T-helper 1 cell treated with Interleukin-12 subunit alpha and Interleukin-12 subunit beta and Interleukin-4 antibody, amounts not matched to agents 30 ng/mL and 1 ng/mL, for 36 hours (primary cell): ENCODE results near the gene SFRP4. TPM values are rescaled to one million over a fixed set of nuclear protein-coding genes. Genes with fewer than 3 reads are reported as not detected.
"Not testable (repeated sequence)": the region's sequence is repeated elsewhere in the genome, so short reads cannot be mapped to it uniquely, and the experiment has no call there.

Experiments used
- intact Hi-C: fragments of 100-400 bp; cut with micrococcal nuclease; formaldehyde crosslinking; loops from one replicate; pipeline ENCODE4 v1.15.1; 2024
- total RNA-seq: library from RNA; stranded (reverse); gene quantifications from 2 replicates; pipeline ENCODE4 v1.2.3, GENCODE V29; 2022

The SFRP4 gene
- not detected in 2 replicates for total RNA-seq

DNA sequence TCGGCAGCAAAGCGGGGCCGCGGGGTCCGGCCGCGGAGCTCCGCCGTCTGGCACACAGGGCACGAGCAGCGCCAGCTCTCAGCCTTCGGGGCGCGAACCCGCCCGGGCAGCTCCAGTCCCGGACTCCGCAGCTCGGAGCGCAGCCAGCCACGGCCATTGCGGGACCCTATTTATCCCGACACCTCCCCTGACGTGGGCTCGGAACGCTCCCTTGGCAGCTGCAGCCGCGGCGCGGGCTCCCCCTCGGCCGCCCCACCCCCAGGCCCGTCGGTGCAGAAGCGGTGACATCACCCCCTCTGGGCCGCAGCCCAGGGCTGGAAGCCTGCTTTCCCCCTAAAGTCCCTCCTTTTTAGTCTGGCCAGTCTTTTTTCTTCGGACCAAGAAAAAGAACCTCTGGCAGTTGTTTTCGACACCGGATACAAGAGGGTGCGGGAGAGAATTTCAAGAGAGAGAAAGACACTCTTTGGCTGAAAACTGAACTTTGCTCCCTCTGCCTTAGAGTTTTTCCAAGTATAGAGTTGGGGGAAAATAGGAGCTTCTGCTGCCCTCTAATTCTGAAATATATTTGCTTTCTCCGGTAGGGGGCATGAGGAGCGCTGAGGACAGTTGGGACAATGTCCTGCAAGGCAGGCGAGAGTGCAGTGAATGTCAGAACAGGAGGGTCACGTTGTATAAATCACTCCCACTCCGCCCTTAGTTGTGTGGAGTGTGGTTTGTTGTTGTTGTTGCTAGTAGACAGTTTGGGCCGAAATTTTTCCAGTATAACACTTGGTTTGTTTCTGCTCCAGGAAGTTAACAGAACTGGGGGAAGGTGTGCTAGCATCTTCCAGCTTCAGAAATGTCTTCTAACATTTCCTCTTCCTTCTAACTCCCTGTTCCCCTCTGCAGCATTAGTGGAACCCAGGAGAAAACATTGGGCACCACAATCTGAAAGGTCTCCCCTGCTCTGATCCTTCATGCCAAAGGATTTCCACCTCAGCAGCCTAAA is at the start of gene SFRP4:
Gene SFRP4 (minus strand): TSS at position 145 of the 988 bp plus-strand sequence. CDS start 280 bp downstream, outside the sequence.
- intact Hi-C loops = loop anchor here (5.0 kb wide), 1 partner anchor 305 kb away; no protein-coding TSS in a partner anchor

DNA sequence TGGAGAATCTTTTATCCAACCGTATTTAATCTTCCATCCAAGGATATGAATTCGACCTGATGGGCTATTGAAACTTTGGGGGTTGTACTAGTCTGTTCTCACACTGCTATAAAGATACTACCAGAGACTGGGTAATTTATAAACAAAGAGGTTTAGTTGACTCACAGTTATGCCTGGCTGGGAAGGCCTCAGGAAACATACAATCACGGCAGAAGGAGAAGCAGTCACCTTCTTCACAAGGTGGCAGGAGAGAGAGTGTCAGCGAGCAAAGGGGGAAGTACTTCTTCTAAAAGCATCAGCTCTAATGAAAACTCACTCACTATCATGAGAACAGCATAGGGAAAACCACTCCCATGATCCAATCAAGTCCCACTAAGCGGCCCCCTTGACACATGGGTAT is 47.6 kb upstream of the SFRP4 start:
- intact Hi-C loops = no loop called here

DNA sequence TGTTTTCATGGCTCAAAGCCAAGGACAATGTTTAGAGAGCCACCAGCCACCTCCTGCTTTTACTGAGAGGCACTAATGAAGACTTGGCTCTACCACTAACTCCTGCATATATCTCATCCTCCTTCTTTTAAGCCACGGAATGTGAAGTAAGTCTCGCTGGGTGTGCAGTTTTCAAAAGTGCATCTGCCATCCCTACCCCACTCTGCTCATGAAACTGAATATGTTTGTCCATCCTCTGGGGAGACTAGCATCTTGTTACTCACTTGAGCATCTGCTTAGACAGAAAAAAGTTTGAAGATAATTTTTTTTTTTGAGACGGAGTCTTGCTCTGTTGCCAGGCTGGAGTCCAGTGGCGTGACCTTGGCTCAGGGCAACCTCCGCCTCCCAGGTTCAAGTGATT is 44.6 kb upstream of the SFRP4 start:
- intact Hi-C loops = no loop called here

DNA sequence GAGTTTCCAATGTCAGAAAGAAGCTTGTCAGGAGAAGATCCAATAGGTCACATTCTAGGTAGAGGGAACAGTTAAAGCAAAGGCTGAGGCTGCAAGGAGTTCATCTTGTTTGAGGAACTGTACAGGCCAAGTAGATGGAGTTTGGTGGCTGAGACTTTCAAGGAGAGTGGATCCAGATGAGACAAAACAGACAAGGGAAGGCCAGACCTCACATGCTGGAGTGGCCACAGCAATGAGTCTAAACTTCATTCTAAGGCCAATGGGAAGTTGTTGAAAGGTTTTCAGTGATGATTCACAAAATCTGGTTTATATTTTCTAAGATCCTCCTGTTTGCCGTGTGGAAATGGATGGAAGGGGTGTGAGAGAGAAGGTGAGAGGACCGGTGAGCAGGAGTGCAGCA is 43.9 kb upstream of the SFRP4 start:
- intact Hi-C loops = no loop called here

DNA sequence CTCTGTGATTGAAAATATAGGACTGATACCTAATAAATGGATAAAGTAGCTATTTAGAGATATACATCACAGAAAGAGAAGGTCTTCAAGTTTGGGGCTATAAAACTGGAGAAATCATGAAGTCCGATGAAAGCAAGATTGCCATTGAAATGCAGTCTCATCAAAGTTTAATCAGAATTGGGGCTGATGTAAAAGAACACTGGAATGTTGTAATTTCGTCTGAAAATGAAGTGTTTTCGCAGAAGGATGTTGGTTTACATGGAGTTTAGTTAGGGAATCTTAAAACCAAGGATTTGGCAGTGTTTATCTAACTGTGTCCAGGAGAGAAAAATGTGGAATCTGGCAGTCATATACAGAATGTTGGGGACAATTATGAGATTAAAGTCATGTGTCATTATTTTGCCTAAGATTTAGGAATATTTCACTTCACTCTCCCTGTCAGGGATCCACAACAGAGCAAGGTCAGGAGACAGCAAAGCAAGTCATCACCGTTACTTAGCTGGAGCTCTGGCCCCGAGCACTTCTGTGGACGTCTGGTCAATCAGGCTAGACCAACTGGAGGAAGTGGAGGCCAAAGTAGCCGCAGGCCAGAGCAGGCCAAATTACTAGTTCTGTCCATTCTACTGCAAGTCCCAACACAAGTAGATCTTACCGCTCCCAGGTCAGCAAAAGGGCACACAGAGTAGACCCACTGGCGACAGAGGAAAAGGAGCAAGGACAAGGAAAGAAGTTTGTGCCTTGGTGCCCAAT is 40.8 kb upstream of the SFRP4 start:
- intact Hi-C loops = no loop called here

DNA sequence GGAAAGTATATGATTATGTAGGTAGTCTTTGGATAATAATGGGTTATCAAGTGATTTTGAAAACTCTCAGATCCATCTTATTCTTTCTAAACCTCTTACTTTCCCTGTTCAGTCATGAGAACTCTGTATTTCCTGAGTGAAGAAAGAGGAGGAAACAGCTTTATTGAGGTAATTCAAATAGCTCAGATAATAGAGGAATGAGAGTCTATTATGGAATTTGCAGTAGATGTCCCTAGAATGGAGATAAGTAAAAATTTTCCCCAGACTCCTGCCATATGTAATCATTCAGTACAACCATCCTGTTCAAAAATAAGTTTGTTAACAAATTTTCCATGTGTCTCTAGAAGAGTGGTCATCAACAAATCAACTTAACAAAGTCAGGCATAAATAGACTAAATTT is 40.2 kb upstream of the SFRP4 start:
- intact Hi-C loops = no loop called here

DNA sequence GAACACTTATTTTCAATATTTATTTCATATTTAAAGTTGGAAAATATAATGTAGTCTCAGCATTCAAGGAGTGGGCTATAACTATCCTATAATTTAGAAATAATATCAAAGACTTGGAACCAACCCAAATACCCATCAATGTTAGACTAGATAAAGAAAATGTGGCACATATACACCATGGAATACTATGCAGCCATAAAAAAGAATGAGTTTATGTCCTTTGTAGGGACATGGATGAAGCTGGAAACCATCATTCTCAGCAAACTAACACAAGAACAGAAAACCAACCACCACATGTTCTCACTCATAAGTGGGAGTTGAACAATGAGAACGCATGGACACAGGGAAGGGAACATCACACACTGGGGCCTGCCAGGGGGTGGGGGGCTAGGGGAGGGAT is 37.6 kb upstream of the SFRP4 start:
- intact Hi-C loops = not testable (repeated sequence)

DNA sequence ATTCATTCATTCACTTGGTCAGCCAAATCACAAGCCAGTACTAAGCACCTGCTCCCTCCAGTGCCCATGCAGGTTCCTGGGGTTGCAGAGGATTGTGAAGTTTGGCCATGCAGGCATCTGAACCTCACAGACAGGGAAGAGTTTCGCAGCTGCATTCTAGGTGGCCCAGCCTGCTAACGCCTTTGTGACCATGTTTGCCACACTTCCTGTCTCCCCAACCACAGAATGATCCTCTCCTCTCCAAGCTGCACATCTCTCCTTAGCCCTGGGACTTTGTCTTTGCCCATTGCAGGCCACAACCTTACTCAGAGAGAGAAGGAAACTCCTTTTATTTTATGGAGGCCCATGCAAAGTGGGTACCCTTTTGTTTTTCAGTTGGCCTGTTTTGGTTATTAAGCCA is 35.6 kb upstream of the SFRP4 start:
- intact Hi-C loops = no loop called here

DNA sequence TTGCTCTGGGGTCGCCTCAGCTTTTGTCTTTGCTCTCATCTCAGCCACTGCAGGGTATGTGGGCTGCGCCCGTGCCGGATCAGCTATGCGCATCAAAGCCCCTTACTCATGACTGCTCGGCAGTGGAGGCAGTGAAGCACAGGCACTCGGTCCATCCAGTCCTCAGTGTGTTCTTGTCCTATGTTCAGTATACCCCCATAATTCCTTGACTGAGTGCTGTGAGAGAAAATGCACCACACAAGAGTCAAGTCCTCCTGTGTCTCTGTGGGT is 31.3 kb upstream of the SFRP4 start:
- intact Hi-C loops = no loop called here

DNA sequence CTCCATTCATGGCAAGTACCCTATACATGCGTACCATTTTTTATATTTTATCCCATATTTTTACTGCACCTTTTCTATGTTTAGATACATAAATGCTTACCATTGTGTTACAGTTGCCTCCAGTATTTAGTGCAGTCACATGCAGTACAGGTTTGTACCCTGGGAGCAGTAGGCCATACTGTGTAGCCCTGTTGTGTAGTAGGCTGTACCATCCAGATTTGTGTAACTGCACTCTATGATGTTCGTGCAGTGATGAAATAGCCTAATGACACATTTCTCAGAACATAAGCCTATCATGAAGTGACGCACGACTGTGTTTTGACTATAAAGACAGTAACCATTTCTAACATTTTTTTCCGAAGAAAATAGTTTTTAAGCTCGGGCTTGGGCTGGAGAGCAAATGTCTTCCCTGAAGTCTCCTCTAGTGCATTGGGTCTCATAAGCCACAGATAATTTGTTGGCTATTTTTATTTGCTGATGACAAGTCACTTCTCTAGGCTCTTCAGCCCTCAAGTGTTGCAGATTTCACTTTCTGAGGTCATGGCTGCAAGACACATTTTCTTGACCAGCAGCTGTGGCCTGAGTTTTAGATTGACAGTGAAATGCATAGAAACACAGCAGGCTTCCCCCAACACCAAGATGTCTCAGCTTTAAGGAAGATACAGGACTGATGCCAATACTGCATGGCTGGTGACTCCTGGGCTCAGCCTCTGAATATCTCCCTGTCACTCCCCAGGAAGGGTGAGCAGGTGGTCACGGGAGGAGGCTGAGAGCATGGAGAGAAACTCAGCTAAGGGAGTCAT is 30.7 kb upstream of the SFRP4 start:
- intact Hi-C loops = no loop called here

DNA sequence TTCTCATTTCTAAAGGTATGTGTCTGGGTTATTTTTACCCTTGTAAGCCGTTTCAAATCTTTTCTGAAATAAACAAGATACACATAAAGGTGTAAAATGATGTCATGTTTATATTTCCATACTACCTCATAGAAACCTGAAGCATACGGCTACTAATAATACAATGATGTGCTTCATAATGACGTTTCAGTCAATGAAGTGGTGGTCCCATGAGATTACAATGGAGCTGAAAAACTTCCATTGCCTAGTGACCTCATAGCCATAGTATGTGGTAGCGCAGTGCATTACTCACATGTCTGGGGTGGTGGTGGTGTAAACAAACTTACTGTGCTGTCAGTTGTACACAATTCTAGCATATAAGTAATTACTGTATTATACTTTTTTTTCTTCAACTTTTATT is 28.7 kb upstream of the SFRP4 start:
- intact Hi-C loops = no loop called here

DNA sequence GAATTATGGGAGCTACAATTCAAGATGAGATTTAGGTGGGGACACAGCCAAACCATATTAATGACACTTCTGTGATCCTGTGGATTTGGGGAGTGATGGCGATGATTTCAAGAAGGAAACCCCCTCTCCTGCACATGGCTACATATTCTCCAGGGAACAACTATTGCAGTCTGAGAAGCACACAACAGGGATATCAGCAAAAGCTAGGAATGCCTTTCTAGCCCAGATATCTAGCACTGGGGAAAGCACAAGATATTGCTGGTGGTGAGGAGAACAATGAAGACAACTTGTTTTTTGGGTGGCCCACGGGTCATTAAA is 28.1 kb upstream of the SFRP4 start:
- intact Hi-C loops = no loop called here

DNA sequence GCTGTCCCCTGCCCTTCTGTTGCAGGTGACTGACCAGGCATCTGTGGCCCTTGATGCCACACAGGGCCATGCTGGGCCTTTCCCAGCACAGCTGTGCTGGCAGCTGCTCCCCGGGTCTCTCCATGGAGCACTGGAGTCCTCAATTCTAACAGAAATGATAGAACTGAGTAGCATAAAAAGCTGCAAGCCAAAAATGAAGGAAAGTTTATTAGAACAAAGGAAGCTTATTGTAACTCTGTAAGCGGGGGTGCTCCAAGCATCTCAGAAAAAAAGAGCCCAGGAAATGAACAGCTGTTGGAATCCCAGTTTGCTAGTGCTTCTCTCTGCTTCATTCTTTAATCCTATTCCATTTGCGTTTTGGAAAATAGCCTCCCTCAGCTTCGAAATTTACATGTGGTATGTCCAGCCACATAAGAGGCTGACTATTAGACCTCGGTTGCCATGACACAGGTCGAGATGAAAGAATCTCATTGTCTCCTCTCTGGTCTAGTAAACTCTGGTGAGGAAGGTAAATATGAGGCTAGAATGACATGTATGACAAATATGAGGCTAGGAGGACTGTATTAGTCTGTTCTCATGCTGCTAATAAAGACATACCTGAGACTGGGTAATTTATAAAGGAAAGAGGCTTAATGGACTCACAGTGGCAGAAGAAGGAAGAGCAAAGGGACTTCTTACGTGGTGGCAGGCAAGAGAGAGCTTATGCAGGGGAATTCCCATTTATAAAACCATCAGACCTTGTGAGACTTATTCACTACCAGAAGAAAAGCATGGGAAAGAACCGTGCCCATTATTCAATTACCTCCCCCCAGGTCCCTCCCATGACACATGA is 27.5 kb upstream of the SFRP4 start:
- intact Hi-C loops = no loop called here

DNA sequence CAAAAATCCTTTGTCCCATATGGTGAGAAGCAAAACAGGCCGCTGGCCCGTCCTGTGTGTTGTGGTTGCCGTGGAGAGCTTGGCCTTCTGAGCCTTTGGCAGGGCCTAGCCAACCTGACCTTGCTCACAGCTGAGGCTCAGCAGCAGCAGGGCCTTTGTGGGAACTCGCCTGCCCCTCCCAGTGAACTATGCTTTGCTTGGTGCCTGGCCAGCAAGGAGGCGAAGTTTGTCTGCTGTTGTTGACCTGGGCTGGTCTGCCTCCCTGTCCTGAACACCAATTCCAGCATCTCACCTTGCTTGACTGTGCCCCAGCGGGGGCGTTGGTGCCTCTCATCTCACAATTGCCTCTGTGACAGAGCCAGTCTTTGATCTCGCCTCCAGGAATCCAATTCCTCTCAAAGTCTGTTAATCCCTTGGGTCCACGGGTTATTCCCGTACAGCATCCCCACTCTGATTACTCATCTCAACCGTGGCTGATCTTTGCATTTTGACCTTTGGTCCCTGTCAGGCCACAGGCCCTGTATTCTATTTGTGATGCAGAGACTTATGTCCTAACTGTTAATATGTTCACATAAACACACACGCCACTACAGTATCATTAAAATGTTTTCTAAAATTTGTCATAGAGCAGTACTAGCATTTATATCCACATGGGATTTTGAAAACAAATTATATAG is 26.5 kb upstream of the SFRP4 start:
- intact Hi-C loops = no loop called here

DNA sequence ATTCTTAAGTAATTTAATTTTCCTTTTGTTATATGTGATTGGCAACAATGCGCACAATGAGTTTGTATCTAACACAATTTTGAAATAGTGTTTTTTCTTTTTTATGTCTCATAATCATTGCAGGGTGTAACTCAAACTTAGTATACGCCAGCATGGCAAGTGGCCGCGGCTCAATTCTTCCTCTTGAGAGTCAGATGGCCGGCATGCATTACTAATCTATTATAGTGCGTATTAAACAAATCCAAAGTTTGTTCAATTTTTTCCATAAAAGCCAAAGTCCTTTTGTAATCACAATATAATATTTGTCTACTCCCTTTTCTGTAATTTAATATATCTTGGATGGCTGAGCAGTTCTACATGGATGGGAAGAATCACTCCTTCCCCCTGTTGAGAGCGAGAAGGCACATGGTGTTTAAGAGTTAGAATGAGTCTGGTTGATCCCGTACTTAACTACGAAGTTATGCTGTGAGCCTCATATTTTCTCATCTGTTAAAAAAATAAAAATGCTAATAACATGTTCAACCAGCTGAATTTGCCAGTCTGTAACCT is 16.5 kb upstream of the SFRP4 start:
- intact Hi-C loops = no loop called here

DNA sequence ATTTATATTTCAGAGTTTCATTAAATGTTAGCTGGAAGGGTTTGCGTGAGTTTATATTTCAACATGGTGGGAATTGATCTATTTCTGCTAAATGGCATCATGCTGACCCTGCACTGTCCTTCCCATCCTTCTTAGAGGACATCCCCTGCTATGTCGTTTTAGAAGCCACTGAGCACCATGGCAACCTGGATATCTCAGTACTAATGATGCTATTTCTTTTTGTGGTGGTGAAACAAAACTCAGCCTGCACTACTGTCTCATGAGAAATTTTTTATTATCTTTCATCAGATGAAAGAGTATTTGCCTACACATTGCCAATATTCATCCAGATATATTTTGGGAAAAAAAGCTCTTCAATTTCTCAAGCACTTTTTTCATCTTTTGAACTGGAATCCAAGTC is 15.9 kb upstream of the SFRP4 start:
- intact Hi-C loops = no loop called here

DNA sequence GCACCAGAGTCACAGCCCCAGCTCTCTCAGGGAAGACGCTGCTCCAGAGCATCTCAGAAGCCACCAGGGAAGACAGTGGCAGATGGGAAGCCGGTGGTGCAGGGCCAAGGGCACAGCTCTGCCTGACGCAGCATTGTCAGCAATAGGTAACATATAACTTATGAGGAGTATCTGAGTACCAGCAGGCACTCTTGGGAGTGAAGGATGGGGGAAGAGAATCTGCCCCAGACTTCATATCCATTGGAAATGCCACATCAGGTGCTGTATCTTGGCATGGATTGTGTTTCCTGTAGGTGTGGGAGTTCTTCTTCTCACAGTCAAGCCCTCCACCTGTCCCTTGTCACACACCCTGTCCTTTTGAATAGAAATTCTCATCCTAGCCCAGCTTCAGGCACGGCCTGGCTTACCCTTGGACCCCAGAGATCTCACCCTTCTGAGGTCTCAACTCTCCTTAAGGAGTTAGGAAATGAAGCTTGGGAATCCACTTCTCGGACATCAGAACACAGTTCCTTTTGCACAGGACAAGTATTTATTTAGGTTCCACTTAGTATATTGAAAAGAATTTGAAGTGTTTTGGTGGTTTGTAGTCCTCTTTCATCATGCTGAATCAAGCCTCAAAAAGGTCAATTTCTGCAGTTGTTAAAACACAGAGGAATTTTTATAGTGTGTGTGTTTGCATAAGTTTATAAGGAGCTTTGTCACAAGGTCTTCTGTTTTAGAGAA is 13.8 kb upstream of the SFRP4 start:
- intact Hi-C loops = no loop called here

DNA sequence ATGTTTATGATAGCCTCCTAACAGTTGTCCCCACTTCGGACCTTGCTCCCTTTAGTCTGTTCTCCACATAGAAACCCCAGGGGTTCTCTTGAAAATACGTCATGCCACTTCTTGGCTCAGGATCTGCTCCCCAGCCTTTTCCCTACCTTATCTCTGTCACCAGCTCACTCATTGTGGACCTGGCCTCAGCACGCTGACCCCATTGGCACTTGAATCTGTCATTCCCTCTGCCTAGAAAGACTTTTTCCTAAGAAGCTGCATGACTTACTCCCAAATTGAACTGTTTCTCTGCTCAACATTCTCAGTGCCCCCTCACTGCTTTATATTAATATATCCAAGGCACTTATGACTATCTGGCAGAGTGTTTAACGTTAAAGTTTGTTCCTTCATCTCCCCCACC is 12.3 kb upstream of the SFRP4 start:
- intact Hi-C loops = no loop called here

DNA sequence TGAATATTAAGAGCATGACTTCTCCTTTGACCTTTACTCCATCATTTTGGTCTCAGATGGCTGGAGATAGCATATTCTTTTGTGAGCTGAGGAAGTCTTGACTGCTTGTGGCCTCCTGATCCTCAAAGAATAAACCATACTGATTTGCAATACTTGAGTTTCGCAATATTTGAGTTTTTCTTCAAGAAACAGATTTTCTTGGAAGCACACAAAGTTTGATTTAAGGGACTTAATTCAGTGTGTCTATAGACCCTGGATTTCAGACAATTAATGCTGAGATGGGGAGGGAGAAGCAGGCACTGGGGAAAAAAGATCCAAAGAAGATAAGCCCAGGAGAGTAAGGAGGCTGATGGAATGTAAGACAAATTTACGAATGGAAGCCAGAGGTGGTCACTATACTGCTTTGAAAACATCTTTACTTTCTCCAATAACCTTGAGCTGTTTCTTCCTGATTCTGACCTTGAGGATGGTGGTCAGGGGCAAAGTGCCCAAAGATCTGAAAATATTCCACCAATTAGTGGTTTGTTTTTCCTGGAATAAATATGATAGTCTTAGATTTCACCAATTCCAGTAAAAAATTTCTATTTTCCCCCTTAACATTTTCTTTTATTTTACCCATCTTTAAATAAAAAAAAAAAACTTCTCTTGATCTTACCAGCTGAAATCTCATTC is 11.3 kb upstream of the SFRP4 start:
- intact Hi-C loops = no loop called here
